GM21367 (cell line): Measurements from ENCODE around the gene IGFBP1.

ENCODE experiments used
- ATAC-seq: cut with Tn5 transposase; IDR thresholded peaks from one replicate; pipeline ENCODE4 v1.9.1; 2021; ENCODE audit not compliant: unreplicated experiment

The IGFBP1 gene

DNA sequence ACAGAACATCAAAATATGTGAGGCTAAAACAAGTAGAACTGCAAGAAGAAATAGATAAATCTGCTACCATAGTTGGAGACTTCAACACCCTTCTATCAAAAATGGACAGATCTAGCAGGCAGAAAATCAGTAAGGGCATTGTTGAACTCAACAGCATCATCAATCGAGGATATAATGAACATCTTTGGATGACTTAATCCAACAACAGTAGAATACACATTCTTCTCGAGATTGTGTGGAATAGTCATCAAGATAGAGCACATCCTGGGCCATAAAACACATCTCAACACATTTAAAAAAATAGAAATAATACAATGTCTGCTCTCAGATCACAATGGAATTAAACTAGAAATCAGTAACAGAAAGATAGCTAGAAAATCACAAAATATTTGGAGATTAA, 9.9 kb downstream of the IGFBP1 start:
- ATAC-seq, result no peak

- ATAC-seq, result no peak
Observed at GRCh38 chr7:45901566-45901965, 13.3 kb downstream of the IGFBP1 start.

DNA sequence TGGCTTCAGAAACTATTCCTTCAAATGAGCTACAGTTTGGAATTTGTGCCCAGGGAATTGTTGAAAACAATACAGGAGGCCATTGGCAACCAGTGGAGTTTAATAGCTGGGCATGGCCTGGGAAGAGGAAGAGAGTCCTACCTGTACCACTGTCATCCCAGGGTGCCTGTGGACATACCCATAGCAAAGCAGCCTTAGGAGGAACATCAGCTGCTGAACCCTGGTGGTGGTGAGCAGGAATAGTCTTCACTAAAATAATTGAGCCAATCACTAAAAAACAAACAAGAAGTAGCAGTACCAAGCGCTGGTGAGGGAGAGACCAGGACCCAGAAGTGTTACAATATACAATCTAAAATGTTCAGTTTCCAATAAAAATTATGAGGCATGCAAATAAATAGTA, 14.5 kb downstream of the IGFBP1 start:
- no peak for ATAC-seq

GRCh38 chr7:45909561-45909960, 21.3 kb downstream of the IGFBP1 start:
- no peak for ATAC-seq

- no peak for ATAC-seq
Observed at GRCh38 chr7:45910855-45911254, 22.6 kb downstream of the IGFBP1 start.

DNA sequence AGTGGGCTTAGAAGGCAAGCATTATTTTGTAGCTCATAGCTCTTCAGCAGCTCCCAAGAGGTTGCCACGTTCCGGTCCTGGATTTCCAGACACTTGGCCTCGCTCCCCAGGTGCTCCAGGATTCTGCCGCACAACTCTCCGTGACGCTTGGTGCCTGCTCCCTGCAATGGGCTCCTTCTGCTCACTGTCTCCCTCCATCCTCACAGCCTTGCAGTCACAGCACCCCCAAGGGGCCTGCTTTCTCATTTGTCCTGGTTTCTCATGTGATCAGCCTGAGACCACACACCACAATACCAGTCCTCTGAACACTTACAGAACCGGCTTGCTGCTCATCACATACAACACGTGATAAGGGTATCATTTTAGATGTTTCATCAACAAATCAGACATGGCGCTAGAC, 23.0 kb downstream of the IGFBP1 start:
- no peak for ATAC-seq

- no peak for ATAC-seq
Observed at GRCh38 chr7:45912972-45913371, 24.7 kb downstream of the IGFBP1 start.

GRCh38 chr7:45914911-45915310, 26.6 kb downstream of the IGFBP1 start:
- no peak for ATAC-seq

DNA sequence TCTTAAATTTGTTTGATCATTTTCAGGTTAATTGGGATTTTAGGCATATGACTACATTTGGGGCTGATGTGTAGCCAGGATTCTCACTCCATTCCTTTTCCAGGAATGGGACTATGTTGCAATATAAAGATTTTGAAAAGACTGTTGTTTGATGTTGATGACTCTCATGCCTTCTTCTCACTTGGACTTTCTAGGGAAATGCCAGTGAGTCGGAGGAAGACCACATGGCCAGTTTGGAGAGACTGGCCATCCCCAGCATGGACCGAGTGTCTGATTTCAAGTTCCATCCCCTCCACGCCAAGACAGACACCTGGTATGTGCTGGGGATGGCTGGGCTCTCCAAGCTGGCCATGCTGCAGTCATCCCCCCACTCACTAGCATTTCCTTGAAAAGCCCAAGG, 27.3 kb downstream of the IGFBP1 start:
- ATAC-seq, result no peak

DNA sequence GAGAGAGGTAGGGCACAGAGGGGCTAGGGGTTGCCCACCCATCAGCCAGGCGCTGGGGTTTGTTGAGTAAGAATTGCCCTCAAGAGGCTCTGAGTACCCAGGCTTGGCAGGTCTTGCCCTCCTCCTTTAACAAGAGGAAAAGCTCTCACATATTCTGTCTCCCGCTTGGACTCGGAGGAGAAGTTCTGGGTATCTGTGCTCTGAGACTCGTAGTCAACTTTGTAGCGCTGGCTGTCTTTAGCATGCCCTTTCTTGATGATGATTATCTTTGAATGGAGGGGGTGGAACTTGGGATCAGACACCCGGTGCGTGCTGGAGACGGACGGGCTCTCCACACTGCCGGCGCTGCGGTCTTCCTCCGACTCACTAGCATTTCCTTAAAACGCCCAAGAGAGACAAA, 28.8 kb downstream of the IGFBP1 start:
- no peak for ATAC-seq

GRCh38 chr7:45917658-45918057, 29.4 kb downstream of the IGFBP1 start:
- ATAC-seq, result peak; percentile 75

GRCh38 chr7:45918556-45918955, 30.3 kb downstream of the IGFBP1 start:
- no peak for ATAC-seq

GRCh38 chr7:45919231-45919784, 31.0 kb downstream of the IGFBP1 start:
- no peak for ATAC-seq

- ATAC-seq, result no peak
Observed at GRCh38 chr7:45919993-45920459, 31.7 kb downstream of the IGFBP1 start.

GRCh38 chr7:45920502-45921380, 32.5 kb downstream of the IGFBP1 start, which contains the start of gene IGFBP3:
TSS of gene IGFBP3 (minus strand) at chr7:45921272. CDS start at chr7:45921140, 132 bp downstream.
- no peak for ATAC-seq

DNA sequence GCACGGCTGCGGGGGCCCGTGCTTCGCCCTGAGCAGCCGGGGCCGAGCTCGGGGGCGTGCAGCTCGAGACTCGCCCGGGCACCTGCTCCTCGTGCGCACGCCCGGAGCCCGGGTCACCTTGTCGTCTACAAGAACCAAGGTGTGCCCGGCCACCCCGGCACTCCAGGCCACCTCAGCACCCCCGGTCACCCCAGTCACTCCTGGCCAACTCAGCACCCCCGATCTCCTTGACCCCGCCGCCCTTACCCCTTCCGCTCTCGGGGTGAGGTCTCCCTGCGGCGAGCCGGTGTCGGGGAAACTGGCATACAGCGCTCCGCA, 33.1 kb downstream of the IGFBP1 start:
- no peak for ATAC-seq

GRCh38 chr7:45921699-45922519, 33.6 kb downstream of the IGFBP1 start:
- no peak for ATAC-seq

- no peak for ATAC-seq
Observed at GRCh38 chr7:45922810-45923209, 34.5 kb downstream of the IGFBP1 start.

GRCh38 chr7:45923290-45923689, 35.0 kb downstream of the IGFBP1 start:
- no peak for ATAC-seq

DNA sequence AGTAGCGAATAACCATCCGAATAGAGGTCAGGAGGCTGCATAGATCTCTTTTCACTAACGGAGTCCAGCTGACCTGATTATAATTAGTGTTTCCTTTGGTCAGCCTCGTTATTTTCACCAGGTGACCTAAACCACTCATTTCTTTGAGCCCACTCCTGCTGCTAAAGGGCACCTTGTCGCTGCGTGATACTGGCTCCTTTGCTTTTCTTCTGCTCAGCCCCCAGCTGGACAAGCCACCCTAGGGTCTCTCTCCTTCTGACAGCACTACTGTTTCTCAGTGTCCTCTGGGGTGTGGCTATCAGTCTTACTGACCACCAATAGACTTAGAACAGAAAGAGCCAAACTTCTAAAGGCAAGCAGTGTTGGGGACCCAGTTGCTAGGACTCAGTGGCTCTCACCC, 35.5 kb downstream of the IGFBP1 start:
- no peak for ATAC-seq

- no peak for ATAC-seq
Observed at GRCh38 chr7:45924283-45924682, 36.0 kb downstream of the IGFBP1 start.

- ATAC-seq, result no peak
Observed at GRCh38 chr7:45927721-45928120, 39.4 kb downstream of the IGFBP1 start.
